CD4-positive, alpha-beta T cell (primary cell): Measurements from ENCODE around the gene THRA. TPM values are rescaled to one million over a fixed set of nuclear protein-coding genes. Genes with fewer than 3 reads are reported as not detected.
A peak's percentile ranks its signal among the peaks of the same experiment; 100 is the strongest.

ENCODE experiments used
- ATAC-seq: fragments of 200-7000 bp; cut with Tn5 transposase; one replicate; pipeline ENCODE4 v1.10.0; 2022; ENCODE audit warnings: mild to moderate bottlenecking; ENCODE audit not compliant: poor library complexity
- CTCF ChIA-PET: fragments of 350-600 bp; sonication (Branson Sonifier 250); formaldehyde crosslinking; loops from one replicate; lab custom pipeline; 2021; ENCODE audit warnings: antibody characterized with exemption, inconsistent platforms; lab: Charles Lee
- POLR2A ChIA-PET: fragments of 350-600 bp; sonication (Branson Sonifier 250); formaldehyde crosslinking; loops from one replicate; lab custom pipeline; 2021; ENCODE audit warnings: antibody characterized with exemption, inconsistent platforms; lab: Charles Lee
- DNase-seq, 14 experiments: peaks; one replicate each; pipeline ENCODE4 v3.0.0-alpha.2; 2013 to 2020; ENCODE audit warnings: mixed read lengths in 2 of 14
- H3K27ac ChIP-seq, 2 donors: one replicate each; pipeline versions ENCODE4 v1.5.1 to v1.7.0; 2013; ENCODE audit warnings: low read length in 2 of 2, low read depth in 1 of 2, mild to moderate bottlenecking in 1 of 2
- H3K27me3 ChIP-seq, 2 experiments: 1 replicate in 1 of 2; 2 replicates in 1 of 2; pipeline versions ENCODE4 v1.6.1 to v1.7.0; 2013; ENCODE audit warnings: low read length in 2 of 2, control low read depth in 1 of 2, mild to moderate bottlenecking in 1 of 2, moderate library complexity in 1 of 2; ENCODE audit not compliant: insufficient read depth in 2 of 2, control insufficient read depth in 1 of 2
- H3K36me3 ChIP-seq: one replicate; pipeline ENCODE4 v1.6.1; 2013; ENCODE audit warnings: low read length, control low read depth; ENCODE audit not compliant: insufficient read depth
- H3K4me1 ChIP-seq: one replicate; pipeline ENCODE4 v1.6.1; 2013; ENCODE audit warnings: low read length, control low read depth; ENCODE audit not compliant: insufficient read depth
- H3K4me3 ChIP-seq: one replicate; pipeline ENCODE4 v1.5.1; 2013; ENCODE audit warnings: mild to moderate bottlenecking, low read length, moderate library complexity
- H3K9me3 ChIP-seq, 2 experiments: 1 replicate in 1 of 2; 2 replicates in 1 of 2; pipeline versions ENCODE4 v1.6.1 to v1.7.0; 2013; ENCODE audit warnings: low read length in 2 of 2, mild to moderate bottlenecking in 2 of 2, control low read depth in 1 of 2, moderate library complexity in 1 of 2; ENCODE audit not compliant: control insufficient read depth in 1 of 2, insufficient read depth in 1 of 2
- H3K27ac Mint-ChIP-seq: one replicate; pipeline ENCODE4 v1.8.0; 2020; ENCODE audit warnings: mixed read lengths
- H3K27me3 Mint-ChIP-seq: one replicate; pipeline ENCODE4 v1.8.0; 2021; ENCODE audit warnings: mixed read lengths
- H3K36me3 Mint-ChIP-seq: one replicate; pipeline ENCODE4 v1.8.0; 2021; ENCODE audit warnings: low read depth, mixed read lengths
- H3K4me1 Mint-ChIP-seq: one replicate; pipeline ENCODE4 v1.8.0; 2021; ENCODE audit warnings: low read depth, mixed read lengths
- H3K4me3 Mint-ChIP-seq: one replicate; pipeline ENCODE4 v1.8.0; 2020; ENCODE audit warnings: mild to moderate bottlenecking, mixed read lengths
- H3K9me3 Mint-ChIP-seq: one replicate; pipeline ENCODE4 v1.8.0; 2020; ENCODE audit warnings: mixed read lengths
- intact Hi-C, 2 experiments: fragments of 100-400 bp; cut with DNase I in 1 of 2; cut with micrococcal nuclease in 1 of 2; formaldehyde crosslinking; loops; one replicate each; pipeline versions ENCODE4 v1.15.1 to v1.9.0; 2023 to 2025; cut with DNase I, micrococcal nuclease
- total RNA-seq, 174 experiments: library from RNA in 2 of 174; stranded (reverse) in 2 of 174; gene quantifications; one replicate each; pipeline ENCODE4 v1.2.3 and lab custom pipeline; 2021 to 2026
- TF ChIP-seq, protein P1 (sequence below): fragments of 200-600 bp; IDR thresholded peaks from one replicate; pipeline ENCODE4 v1.8.0; 2022; ENCODE audit warnings: antibody characterized with exemption, mild to moderate bottlenecking

THRA gene
- total RNA-seq, 2 experiments from 2014 or later = 35.2 to 36.4 TPM

GRCh38 chr17:40091691-40092397, 29.1 kb downstream of the THRA start:
- peak overlapping the region in 1 of 2 donors; percentile 13 for H3K27ac ChIP-seq
- DNase-seq (no peak), ATAC-seq (no peak)
- Mint-ChIP-seq H3K27ac (peak overlapping the region; percentile 51), H3K36me3 (peaks cover 90% of the 10 kb centered on the region), H3K4me1 (peaks cover 46% of the 10 kb centered on the region), H3K27me3 (no peaks in the 10 kb centered on the region), H3K4me3 (no peak overlapping the region), H3K9me3 (no peaks in the 10 kb centered on the region)
- H3K4me3 ChIP-seq = no peak overlapping the region
- TF ChIP-seq, protein P1, sequence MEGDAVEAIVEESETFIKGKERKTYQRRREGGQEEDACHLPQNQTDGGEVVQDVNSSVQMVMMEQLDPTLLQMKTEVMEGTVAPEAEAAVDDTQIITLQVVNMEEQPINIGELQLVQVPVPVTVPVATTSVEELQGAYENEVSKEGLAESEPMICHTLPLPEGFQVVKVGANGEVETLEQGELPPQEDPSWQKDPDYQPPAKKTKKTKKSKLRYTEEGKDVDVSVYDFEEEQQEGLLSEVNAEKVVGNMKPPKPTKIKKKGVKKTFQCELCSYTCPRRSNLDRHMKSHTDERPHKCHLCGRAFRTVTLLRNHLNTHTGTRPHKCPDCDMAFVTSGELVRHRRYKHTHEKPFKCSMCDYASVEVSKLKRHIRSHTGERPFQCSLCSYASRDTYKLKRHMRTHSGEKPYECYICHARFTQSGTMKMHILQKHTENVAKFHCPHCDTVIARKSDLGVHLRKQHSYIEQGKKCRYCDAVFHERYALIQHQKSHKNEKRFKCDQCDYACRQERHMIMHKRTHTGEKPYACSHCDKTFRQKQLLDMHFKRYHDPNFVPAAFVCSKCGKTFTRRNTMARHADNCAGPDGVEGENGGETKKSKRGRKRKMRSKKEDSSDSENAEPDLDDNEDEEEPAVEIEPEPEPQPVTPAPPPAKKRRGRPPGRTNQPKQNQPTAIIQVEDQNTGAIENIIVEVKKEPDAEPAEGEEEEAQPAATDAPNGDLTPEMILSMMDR = no peak
- CTCF ChIA-PET = interaction anchor here (1.9 kb wide), 1 partner anchor 21 kb away, joined by 7 read pairs; no protein-coding TSS in a partner anchor
- H3K9me3 ChIP-seq = no peaks in the 10 kb centered on the region
- no peaks in the 10 kb centered on the region for H3K27me3 ChIP-seq
- peaks cover 33% of the 10 kb centered on the region for H3K4me1 ChIP-seq
- intact Hi-C loops = no loop called here
- POLR2A ChIA-PET = interaction anchor here (0.9 kb wide), 1 partner anchor 126 kb away, joined by 3 read pairs; no protein-coding TSS in a partner anchor
- H3K36me3 ChIP-seq = peaks cover 73% of the 10 kb centered on the region

DNA sequence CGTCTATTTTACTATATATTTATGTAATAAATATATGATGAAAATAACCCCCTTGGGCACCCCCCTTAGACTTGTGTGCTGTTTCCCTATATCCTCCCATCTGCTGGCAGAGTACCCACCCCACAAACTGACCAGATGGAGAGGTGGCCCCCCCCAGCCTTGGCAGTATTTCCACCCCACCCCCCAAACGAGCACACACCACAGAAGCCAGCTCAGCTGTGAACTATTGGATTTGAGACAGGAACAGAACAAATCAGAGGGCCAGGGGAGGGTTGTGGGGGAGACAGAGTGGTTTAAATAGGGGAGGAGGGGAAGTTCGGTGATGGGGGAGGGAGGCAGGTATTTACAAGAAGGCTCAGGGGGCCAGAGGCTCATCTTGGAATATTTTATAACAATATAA, 29.8 kb downstream of the THRA start:
- intact Hi-C loops = no loop called here
- peaks cover 73% of the 10 kb centered on the region for H3K36me3 ChIP-seq

GRCh38 chr17:40093005-40093579, 30.3 kb downstream of the THRA start:
- TF ChIP-seq, protein P1 = no peak
- no peak overlapping the region for H3K27ac ChIP-seq
- ChIA-PET CTCF (interaction anchor here (1.1 to 1.9 kb wide), 3 partner anchors 17 to 75 kb away, joined by 3 to 7 read pairs (median 5); no protein-coding TSS in a partner anchor), POLR2A (interaction anchor here (0.9 to 9.7 kb wide), 4 partner anchors 18 to 125 kb away, joined by 3 to 335 read pairs (median 3); partner anchors contain the start of gene CASC3)
- peak in 1 of 14 experiments; percentile 23 for DNase-seq
- H3K36me3 ChIP-seq = peaks cover 74% of the 10 kb centered on the region
- no peak overlapping the region for H3K4me3 Mint-ChIP-seq
- H3K4me1 Mint-ChIP-seq = peaks cover 52% of the 10 kb centered on the region
- H3K4me3 ChIP-seq = no peak overlapping the region
- intact Hi-C loops = no loop called here
- no peaks in the 10 kb centered on the region for H3K27me3 ChIP-seq
- no peaks in the 10 kb centered on the region for H3K9me3 ChIP-seq
- H3K9me3 Mint-ChIP-seq = no peaks in the 10 kb centered on the region
- H3K27me3 Mint-ChIP-seq = no peaks in the 10 kb centered on the region
- peak overlapping the region; percentile 51 for H3K27ac Mint-ChIP-seq
- no peak for ATAC-seq
- H3K4me1 ChIP-seq = peaks cover 45% of the 10 kb centered on the region
- H3K36me3 Mint-ChIP-seq = peaks cover 85% of the 10 kb centered on the region

More for the DNA sequence above, 29.8 kb downstream of the THRA start:
- H3K27me3 ChIP-seq = no peaks in the 10 kb centered on the region
- no peaks in the 10 kb centered on the region for H3K9me3 ChIP-seq
- DNase-seq = no peak
- no peak overlapping the region for H3K4me3 Mint-ChIP-seq
- H3K9me3 Mint-ChIP-seq = no peaks in the 10 kb centered on the region
- H3K4me1 ChIP-seq = peaks cover 40% of the 10 kb centered on the region
- peak overlapping the region; percentile 51 for H3K27ac Mint-ChIP-seq
- ChIA-PET POLR2A (interaction anchor here (0.9 to 1.6 kb wide), 2 partner anchors 31 to 126 kb away, joined by 3 read pairs; no protein-coding TSS in a partner anchor), CTCF (interaction anchor here (1.2 to 1.9 kb wide), 2 partner anchors 20 to 76 kb away, joined by 3 to 7 read pairs; no protein-coding TSS in a partner anchor)
- H3K4me1 Mint-ChIP-seq = peaks cover 47% of the 10 kb centered on the region
- no peak overlapping the region for H3K27ac ChIP-seq
- peaks cover 88% of the 10 kb centered on the region for H3K36me3 Mint-ChIP-seq
- TF ChIP-seq, protein P1 = no peak
- no peaks in the 10 kb centered on the region for H3K27me3 Mint-ChIP-seq
- ATAC-seq = no peak
- H3K4me3 ChIP-seq = no peak overlapping the region
